Activated CD8-positive, alpha-beta memory T cell treated with anti-CD3 and anti-CD28 coated beads for 36 hours (primary cell): Measurements from ENCODE around the gene SCAMP2. TPM values are rescaled to one million over a fixed set of nuclear protein-coding genes. Genes with fewer than 3 reads are reported as not detected.

Experiments used
- CTCF ChIA-PET: fragments of 350-600 bp; sonication (Branson Sonifier 250); formaldehyde crosslinking; loops from one replicate; lab custom pipeline; 2021; ENCODE audit warnings: antibody characterized with exemption; lab: Charles Lee
- POLR2A ChIA-PET: fragments of 350-600 bp; sonication (Branson Sonifier 250); formaldehyde crosslinking; loops from one replicate; lab custom pipeline; 2021; ENCODE audit warnings: antibody characterized with exemption; lab: Charles Lee
- total RNA-seq, 2 experiments: library from RNA; stranded (reverse); gene quantifications; one replicate each; pipeline ENCODE4 v1.2.3, GENCODE V29; 2021

Gene SCAMP2
- total RNA-seq, 2 experiments from 2014 or later = 71.1 to 73.3 TPM

DNA sequence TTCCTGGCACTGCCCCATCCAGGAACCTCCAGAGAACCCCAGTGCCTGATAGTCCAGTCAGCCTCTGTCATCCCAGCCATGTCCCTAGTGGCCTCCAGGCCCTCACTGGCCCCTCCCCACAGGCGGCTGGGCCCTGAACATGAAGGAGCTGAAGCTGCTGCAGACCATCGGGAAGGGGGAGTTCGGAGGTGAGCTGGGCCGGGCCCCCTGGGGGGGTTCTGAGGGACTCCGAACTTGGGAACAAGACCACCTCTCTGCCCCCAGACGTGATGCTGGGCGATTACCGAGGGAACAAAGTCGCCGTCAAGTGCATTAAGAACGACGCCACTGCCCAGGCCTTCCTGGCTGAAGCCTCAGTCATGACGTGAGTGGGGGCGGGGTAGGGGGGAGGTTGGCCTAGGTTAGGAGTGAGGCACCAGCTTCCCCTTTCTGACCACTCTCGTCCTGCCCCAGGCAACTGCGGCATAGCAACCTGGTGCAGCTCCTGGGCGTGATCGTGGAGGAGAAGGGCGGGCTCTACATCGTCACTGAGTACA is 72.5 kb downstream of the SCAMP2 start:
- POLR2A ChIA-PET = interaction anchor here (1.7 kb wide), 1 partner anchor 13 kb away, joined by 7 read pairs; no protein-coding TSS in a partner anchor

DNA sequence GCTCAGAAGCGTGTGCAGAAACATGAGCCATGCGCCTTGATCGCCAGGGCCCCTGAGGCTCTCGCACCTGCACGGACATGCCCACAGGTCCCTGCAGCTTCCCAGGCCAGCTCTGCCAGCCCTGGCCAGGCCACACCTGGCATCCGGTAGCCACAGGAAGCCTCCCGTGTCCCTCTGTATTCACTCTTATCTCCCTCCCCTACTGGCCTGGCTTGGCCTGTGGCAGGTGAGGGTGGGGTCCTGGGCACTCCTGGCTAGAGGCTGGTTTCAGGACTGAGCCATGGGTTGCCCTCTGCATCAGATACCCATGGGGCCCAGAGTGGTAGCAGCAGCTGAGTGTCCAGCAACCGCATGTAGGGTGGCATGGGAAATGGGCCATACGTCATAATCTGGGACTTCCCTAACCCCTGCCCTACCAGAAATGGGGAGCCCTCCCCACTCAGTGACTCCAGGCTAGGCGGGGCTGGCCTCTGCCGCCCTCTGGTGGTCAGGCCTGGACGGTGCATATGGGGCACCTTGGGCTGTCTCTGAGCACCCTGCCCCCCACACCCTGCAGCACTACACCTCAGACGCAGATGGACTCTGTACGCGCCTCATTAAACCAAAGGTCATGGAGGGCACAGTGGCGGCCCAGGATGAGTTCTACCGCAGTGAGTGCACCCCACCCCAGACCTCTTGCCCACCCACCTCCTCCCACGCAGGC is 73.2 kb downstream of the SCAMP2 start:
- CTCF ChIA-PET = interaction anchor here (0.6 to 32.0 kb wide), 10 partner anchors 8 to 173 kb away, joined by 3 to 914 read pairs (median 5); partner anchors contain the start of gene CSK
- POLR2A ChIA-PET = interaction anchor here (1.7 kb wide), 1 partner anchor 12 kb away, joined by 7 read pairs; no protein-coding TSS in a partner anchor

More for the DNA sequence above, 72.5 kb downstream of the SCAMP2 start:
- CTCF ChIA-PET = interaction anchor here (1.0 to 32.0 kb wide), 4 partner anchors 16 to 167 kb away, joined by 3 to 914 read pairs (median 8); partner anchors contain the start of gene CSK

GRCh38 chr15:74799255-74799855 is 73.8 kb downstream of the SCAMP2 start:
- ChIA-PET CTCF (interaction anchor here (0.6 to 32.0 kb wide), 10 partner anchors 9 to 172 kb away, joined by 3 to 914 read pairs (median 5); partner anchors contain the start of gene CSK), POLR2A (interaction anchor here (0.6 to 1.7 kb wide), 2 partner anchors 12 to 102 kb away, joined by 3 to 7 read pairs; no protein-coding TSS in a partner anchor)

DNA sequence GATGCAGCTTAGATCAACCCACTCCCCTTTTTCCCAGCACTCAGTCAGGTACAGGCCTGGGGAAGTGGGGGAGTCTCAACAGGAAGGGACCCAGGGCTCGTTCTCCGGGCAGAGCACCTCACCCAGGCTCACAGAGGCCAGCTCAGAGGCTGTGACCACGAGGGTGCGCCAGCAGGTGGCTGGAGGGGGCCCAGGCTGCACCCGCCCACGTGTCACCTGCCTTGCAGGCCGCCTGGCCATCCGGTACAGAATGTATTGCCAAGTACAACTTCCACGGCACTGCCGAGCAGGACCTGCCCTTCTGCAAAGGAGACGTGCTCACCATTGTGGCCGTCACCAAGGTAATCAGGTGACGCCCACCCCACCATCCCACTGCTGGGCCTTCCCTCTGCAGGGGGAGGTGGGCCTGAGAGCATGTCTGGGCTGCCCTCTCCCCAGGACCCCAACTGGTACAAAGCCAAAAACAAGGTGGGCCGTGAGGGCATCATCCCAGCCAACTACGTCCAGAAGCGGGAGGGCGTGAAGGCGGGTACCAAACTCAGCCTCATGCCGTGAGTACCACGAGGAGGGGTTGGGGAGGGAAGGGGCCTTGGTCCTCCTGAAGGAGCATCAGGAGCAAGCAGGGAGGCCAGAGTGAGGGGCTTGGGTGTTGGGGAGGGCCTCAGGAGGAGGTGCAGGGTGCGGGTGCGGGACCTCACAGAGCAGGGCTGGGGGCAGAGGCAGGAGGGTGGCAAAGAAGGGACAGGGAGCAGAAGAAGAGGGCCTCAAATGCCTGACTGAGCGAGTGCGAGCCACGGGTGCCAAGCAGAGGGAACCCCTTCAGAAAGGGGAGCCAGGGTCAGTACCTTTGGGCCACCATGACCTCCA is 74.5 kb downstream of the SCAMP2 start:
- ChIA-PET CTCF (interaction anchor here (0.7 to 32.0 kb wide), 9 partner anchors 8 to 180 kb away, joined by 3 to 914 read pairs (median 5); partner anchors contain the start of gene CSK), POLR2A (interaction anchor here (0.6 to 3.5 kb wide), 4 partner anchors 11 to 103 kb away, joined by 3 to 13 read pairs (median 5); no protein-coding TSS in a partner anchor)

GRCh38 chr15:74795966-74796625 is 77.1 kb downstream of the SCAMP2 start:
- ChIA-PET POLR2A (interaction anchor here (3.5 kb wide), 1 partner anchor 9 kb away, joined by 13 read pairs; no protein-coding TSS in a partner anchor), CTCF (interaction anchor here (1.2 to 32.0 kb wide), 3 partner anchors 15 to 154 kb away, joined by 3 to 914 read pairs (median 4); partner anchors contain the start of gene CSK)

GRCh38 chr15:74794970-74795349 is 78.2 kb downstream of the SCAMP2 start:
- CTCF ChIA-PET = interaction anchor here (0.5 to 32.0 kb wide), 4 partner anchors 14 to 333 kb away, joined by 4 to 914 read pairs (median 6); partner anchors contain the start of gene CSK
- POLR2A ChIA-PET = interaction anchor here (1.5 kb wide), 1 partner anchor 9 kb away, joined by 3 read pairs; no protein-coding TSS in a partner anchor

DNA sequence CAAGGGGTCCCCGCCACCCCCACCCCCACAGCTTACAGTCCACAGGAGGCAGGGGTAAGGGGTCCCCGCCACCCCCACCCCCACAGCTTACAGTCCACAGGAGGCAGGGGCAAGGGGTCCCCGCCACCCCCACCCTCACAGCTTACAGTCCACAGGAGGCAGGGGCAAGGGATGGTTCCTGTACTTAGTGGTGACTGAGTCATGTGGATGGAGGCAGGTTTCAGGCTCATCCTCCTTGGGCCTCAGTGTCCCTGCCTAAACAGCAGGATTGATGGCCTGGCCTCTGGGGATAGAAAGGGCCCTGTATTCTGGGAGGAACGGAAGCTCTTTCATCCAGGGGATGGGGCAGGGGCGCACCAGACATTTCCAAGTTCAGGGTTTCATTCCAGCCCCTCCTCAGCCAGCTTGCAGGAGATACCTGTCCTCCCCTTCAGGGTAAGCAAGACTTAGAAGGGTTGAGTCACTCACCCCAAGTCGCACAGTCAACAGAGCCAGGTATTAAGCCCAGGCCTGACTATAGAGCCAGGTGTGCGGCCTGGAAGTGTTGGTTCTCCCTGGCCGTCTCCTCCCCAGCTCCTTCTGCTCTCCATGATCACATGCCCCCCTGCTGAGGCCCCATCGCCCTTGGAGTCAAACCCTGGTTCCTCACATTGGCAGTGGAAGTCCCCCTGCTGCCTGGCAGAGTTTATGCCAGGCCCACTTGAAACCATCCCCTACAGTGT is 78.8 kb downstream of the SCAMP2 start:
- CTCF ChIA-PET = interaction anchor here (0.5 to 32.0 kb wide), 11 partner anchors 2 to 333 kb away, joined by 3 to 914 read pairs (median 4); partner anchors contain the start of genes CSK and CYP1A1
- POLR2A ChIA-PET = interaction anchor here (0.6 to 3.4 kb wide), 5 partner anchors 8 to 253 kb away, joined by 3 to 33 read pairs (median 3); partner anchors contain the start of genes CSK and ULK3

Other genes starting within 250 kb of the SCAMP2 start
- gene EDC3, start 177.3 kb downstream of the SCAMP2 start, total RNA-seq = 10 to 100 TPM; 50.5 to 52.2 TPM
- 1 to 10 TPM in 1 of 2 experiments, under 1 TPM in 1; 0.48 to 1.0 TPM for gene CYP1A1, start 147.8 kb downstream of the SCAMP2 start, total RNA-seq
- not detected for gene CYP1A2, start 124.5 kb downstream of the SCAMP2 start, total RNA-seq
- gene CSK, start 91.3 kb downstream of the SCAMP2 start, total RNA-seq = 100 to 1,000 TPM; 289 to 301 TPM
- gene LMAN1L, start 60.5 kb downstream of the SCAMP2 start, total RNA-seq = under 1 TPM in 1 of 2 experiments, not detected in 1; 0.15 TPM
- not detected for gene CPLX3, start 46.7 kb downstream of the SCAMP2 start, total RNA-seq
- 10 to 100 TPM; 49.6 to 54.3 TPM for gene ULK3, start 30.2 kb downstream of the SCAMP2 start, total RNA-seq
- gene MPI, start 16.7 kb upstream of the SCAMP2 start, total RNA-seq = 10 to 100 TPM; 62.3 to 64.6 TPM
- gene FAM219B, start 33.5 kb upstream of the SCAMP2 start, total RNA-seq = 10 to 100 TPM; 50.6 to 52.7 TPM
- 100 to 1,000 TPM; 350 to 357 TPM for gene COX5A, start 64.7 kb upstream of the SCAMP2 start, total RNA-seq
- gene RPP25, start 83.4 kb upstream of the SCAMP2 start, total RNA-seq = 1 to 10 TPM; 9.5 to 9.7 TPM
- gene SCAMP5, start 122.2 kb upstream of the SCAMP2 start, total RNA-seq = 1 to 10 TPM; 1.2 to 1.7 TPM
- 10 to 100 TPM; 32.4 to 34.2 TPM for gene PPCDC, start 150.2 kb upstream of the SCAMP2 start, total RNA-seq